GM12873 (cell line): Measurements from ENCODE around the gene MDM1.

ENCODE experiments used
- TF ChIP-seq, protein P1 (sequence below): IDR thresholded peaks from 2 replicates; pipeline ENCODE4 v1.5.1; 2012; ENCODE audit warnings: low read depth, mild to moderate bottlenecking, moderate library complexity, low read length, control low read depth; ENCODE audit not compliant: insufficient read depth; ENCODE audit errors: missing control alignments

The MDM1 gene

DNA sequence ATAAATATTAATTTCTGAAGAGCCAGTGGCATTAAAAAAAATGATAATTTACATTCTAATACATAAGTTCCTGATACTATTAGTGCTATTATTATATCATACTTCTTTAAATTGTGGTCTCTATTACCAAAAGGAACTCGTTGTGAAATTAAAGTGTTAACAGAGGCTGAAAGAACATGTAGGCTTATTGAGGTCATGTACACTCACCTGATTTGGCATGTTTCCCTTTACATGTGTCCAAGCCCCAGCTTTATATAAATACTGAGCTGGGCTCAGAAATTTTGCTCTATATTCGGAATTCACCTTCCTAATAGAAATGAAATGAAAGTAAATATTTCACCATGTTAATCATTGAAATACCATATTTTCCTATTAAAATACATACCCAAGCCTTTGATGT, 11.0 kb downstream of the MDM1 start:
- TF ChIP-seq, protein P1, sequence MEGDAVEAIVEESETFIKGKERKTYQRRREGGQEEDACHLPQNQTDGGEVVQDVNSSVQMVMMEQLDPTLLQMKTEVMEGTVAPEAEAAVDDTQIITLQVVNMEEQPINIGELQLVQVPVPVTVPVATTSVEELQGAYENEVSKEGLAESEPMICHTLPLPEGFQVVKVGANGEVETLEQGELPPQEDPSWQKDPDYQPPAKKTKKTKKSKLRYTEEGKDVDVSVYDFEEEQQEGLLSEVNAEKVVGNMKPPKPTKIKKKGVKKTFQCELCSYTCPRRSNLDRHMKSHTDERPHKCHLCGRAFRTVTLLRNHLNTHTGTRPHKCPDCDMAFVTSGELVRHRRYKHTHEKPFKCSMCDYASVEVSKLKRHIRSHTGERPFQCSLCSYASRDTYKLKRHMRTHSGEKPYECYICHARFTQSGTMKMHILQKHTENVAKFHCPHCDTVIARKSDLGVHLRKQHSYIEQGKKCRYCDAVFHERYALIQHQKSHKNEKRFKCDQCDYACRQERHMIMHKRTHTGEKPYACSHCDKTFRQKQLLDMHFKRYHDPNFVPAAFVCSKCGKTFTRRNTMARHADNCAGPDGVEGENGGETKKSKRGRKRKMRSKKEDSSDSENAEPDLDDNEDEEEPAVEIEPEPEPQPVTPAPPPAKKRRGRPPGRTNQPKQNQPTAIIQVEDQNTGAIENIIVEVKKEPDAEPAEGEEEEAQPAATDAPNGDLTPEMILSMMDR: no peak

DNA sequence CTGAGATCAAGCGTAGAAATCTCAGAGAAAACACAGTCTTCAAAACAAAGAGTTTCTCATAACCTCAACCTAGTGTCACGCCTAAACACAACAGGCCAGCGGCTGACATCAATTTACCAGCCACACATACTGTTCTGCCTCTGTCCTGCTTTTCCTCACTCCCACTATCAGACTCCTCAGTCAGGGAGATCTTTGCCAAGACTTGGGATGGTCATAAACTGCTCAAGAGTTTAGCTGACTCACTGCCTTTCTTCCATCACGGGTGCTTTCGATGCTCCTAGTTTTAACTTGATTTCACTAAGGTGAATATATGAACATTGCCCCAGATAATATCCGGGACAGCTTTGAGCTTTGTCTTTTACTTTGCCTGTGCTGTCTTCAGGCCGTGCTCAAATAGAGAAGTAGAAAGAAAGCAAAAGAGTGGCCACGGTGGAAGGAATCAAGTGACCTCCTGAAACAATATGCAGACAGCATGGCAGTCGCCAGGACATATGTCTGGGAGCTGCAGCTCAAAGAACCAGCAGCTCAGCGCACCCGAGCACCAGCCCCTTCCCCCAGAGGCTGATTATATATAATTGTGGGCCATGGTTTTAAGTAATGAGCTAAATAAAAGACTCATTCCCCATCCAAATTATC, 12.1 kb downstream of the MDM1 start:
- TF ChIP-seq, protein P1: no peak

DNA sequence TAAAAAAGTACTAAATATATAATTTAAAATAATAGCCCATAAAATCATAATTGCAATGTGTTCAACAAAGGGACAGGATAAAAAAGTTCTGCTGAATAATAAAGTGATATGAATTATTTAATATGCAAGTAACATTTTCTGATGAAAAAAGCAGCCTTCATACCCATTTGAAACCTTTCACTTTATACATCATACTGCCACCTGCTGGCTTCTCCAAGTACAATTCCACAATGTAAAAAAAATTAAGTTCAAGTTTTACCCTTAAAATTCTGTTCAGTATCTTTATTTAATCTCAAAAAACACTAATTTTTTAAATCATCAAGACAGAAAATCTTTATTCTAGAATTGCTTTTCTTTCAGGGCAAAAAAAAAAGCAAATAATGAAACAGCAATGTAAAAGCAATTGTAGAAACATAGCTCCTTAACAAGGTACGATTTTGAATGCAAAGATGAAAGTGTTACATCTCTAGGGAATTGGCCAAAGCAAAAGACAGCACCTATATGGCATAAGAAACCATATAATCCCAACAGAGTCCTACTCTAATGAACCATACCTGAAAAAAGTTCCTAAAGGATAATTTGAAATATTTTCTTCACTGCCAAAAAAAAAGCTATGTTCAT, 15.0 kb downstream of the MDM1 start:
- TF ChIP-seq, protein P1: peak; percentile 46

DNA sequence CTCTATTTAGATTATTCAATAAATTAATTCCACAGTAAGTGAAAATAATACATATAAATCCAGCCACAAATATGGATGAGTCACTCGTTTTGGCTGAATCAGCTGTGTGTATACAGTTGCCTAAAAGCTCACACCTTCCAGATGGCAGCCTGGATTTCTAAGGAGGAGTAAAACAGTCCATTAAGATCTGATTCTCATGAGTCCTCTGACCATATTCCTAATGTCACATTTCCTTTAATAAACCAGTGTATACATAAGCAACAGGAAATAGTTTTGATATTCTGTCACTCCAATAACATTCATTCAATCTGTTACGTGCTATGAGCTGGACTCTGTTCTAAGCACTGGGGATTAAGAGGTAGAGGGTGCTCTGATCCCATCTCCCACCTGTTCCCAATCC, 21.8 kb downstream of the MDM1 start:
- TF ChIP-seq, protein P1: no peak

DNA sequence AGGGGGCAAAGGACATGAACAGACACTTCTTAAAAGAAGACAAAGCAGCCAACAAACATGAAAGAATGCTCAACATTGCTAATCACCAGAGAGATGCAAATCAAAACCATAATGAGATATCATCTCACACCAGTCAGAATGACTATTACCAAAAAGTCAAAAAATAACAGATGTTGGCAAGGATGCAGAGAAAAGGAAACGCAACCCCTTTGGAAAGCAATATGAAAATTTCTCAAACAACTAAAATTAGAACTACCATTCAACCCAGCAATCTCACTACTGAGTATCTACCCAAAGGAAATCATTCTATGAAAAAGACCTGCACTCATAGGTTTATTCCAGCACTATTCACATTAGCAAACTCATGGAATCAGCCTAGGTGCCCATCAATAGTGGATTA, 25.6 kb downstream of the MDM1 start:
- TF ChIP-seq, protein P1: no peak

DNA sequence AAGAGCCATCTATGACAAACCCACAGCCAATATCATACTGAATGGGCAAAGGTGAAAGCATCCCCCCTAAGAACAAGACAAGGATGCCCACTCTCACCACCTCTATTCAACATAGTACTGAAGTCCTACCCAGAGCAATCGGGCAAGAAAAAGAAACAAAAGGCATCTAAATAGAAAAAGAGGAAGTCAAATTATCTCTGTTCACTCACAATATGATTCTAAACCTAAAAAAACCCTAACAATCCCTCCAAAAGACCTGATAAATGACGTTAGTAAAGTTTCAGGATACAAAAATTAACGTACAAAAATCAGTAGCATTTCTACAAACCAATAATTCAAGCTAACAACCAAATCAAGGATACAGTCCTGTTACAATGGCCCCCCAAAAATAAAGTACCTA, 26.9 kb downstream of the MDM1 start:
- TF ChIP-seq, protein P1: no peak

DNA sequence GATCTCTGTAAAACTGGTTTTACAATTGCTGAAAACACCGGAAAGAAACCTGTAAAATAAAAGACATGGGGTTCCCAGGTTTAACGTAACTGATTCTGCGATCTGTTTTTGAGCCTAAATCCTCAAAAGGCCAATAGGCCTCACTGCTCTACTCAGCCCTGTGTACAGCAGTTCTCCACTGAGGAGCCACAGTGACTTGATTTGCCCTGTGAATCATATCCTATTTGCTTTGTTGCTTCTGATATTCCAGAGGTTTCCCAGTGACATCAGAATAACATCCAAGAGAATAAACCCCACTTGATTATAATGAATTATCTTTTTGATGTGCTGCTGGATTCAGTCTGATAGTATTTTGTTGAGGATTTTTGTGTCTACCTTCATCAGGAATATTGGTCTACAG, 27.5 kb downstream of the MDM1 start:
- TF ChIP-seq, protein P1: no peak

DNA sequence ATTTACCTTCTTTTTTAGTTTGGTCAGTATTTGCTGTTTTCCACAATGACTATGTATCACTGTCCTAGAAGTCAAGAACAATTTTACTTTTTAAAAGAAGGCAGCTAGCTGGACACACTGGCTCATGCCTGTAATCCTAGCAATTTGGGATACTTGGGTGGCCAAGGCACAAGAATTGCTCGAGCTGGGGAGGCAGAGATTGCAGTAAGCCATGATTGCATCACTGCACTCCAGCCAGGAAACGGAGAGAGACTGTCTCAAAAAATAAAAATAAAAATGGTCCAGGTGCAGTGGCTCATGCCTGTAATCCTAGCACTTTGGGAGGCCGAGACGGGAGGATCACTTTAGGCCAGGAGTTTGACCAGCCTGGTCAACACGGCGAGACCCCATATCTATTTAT, 28.3 kb downstream of the MDM1 start:
- TF ChIP-seq, protein P1: no peak
